GM13977 (cell line): ENCODE measurements around the gene PLXNA2.

Source experiments
- DNase-seq: peaks from one replicate; pipeline ENCODE4 v3.0.0; 2012; ENCODE audit warnings: low spot score
- CTCF ChIP-seq: IDR thresholded peaks from 2 replicates; pipeline ENCODE4 v1.5.1; 2012; ENCODE audit warnings: mild to moderate bottlenecking, control low read depth; ENCODE audit not compliant: insufficient read depth; ENCODE audit errors: extremely low read depth, missing control alignments
- in situ Hi-C: fragments of 300-500 bp; cut with MboI; formaldehyde crosslinking; loops from one replicate; pipeline ENCODE4 v1.12.0; 2022; ENCODE audit warnings: low sequenced_read_pairs, low pct_unique_long_range_greater_than_20kb, mixed read lengths, inconsistent platforms; ENCODE audit not compliant: unreplicated experiment

The PLXNA2 gene

GRCh38 chr1:208045463-208046260 is 198.5 kb downstream of the PLXNA2 start:
- no peak for TF ChIP-seq CTCF
- in situ Hi-C loops: no loop called here
- DNase-seq: no peak

GRCh38 chr1:208044589-208045462 is 199.4 kb downstream of the PLXNA2 start:
- no peak for TF ChIP-seq CTCF
- in situ Hi-C loops: no loop called here
- no peak for DNase-seq

- in situ Hi-C loops: no loop called here
- no peak for TF ChIP-seq CTCF
- no peak for DNase-seq
Observed at GRCh38 chr1:208043691-208044181, 200.4 kb downstream of the PLXNA2 start.

- TF ChIP-seq CTCF: no peak
- in situ Hi-C loops: no loop called here
- no peak for DNase-seq
Observed at GRCh38 chr1:208042868-208043267, 201.3 kb downstream of the PLXNA2 start.

- TF ChIP-seq CTCF: no peak
- in situ Hi-C loops: no loop called here
- no peak for DNase-seq
Observed at GRCh38 chr1:208042041-208042615, 202.1 kb downstream of the PLXNA2 start.

- no peak for TF ChIP-seq CTCF
Observed at GRCh38 chr1:208041505-208041904, 202.7 kb downstream of the PLXNA2 start.

More at GRCh38 chr1:208041505-208041904, 202.7 kb downstream of the PLXNA2 start:
- DNase-seq: no peak
- in situ Hi-C loops: no loop called here
